ENCODE measurements around the gene SHISA9.

SHISA9 gene

DNA sequence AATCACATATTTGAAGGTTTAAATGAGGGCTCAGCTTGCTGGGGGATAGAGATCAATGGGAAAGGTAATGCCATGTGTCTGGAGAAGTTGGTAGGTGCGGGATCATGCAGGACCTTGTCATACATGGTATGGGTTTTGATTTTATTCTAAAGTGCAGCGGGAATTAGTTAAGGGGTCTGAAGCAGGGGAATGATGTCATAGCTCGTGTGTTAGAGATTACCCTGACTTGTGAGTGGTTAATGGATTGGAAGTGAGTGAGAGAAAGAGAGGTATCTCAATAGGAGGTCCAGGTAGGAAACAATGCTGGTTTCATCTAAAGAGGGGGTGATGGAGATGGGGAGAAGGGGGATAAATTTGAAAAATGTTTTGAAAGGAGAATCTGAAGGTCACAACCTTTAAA lies 280.0 kb downstream of the SHISA9 start:
- DNase-seq (ENCODE audit: low read depth): no peak

DNA sequence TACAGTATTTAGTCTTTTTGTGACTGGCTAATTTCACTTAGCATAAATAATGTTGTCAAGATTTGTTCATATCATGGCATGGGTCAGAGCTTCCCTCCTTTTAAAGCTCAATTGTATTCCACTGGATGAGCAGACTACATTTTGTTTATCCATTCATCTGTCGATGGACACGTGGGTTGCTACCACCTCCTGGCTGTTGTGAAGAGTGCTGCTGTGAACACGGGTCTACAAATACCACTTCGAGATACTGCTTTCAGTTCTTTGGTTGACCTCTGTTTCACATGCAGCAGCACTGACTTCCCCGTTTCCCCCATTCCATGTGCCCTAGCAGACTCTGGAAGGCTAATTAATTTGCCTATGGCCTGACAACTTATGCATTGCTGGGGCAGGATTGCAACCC lies 285.4 kb downstream of the SHISA9 start:
- no peak for DNase-seq (ENCODE audit: low read depth)

DNA sequence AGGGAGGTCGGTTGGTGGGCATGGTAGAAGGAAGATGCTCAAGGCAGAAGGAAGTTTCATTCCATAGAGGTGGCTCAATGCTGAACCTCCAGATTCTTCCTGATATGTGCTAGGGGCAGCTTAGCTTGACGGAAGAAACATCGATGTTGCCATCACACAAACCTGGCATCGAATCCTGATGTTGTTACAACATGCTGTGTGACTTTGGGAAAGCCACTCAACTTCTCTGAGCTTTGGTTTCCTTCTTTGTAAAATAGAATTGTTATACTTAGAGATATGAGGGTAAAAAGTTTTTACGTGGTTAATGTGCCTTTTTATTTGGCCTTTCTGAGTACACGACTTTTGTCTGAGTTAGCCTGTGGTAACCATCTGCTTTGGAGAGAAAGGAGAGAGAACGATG lies 287.9 kb downstream of the SHISA9 start:
- no peak for DNase-seq (ENCODE audit: low read depth)

DNA sequence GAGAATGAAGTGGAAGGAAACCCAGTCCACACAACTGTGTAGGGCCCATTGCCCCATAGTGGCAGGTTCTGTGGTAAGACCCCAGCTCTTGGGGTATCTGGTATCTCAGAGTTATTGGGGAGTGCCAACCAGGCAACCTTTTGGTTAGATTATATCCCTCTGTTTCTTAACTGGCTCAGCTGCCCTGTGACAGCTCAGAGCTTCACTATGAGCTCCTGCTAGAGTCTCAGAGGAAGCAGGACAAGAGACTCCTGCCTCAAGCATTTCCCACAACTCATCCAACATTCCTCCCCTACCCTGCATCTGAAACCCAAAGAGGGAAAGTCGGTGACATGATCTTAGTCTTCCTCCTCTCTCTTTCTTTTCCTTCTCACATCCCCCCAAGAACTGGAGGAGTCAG lies 292.3 kb downstream of the SHISA9 start:
- no peak for DNase-seq (ENCODE audit: low read depth)

DNA sequence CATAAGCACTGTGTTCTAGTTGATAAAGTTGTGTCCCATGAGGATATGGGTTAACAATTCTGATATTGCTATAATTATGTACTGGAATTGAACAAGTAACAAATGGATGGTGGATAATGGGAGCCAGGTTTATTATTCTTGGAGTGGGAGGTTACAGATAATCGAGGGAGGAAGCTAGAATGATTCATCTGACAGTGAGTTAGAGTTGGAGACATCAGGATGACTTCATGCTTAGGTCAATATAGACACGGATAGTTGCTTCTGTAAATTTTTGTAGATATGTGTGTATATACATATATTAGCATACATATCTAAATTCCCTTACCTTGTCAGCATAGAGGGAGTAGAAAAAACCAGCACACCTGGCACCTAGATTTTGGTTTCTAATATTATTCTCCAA lies 293.4 kb downstream of the SHISA9 start:
- DNase-seq (ENCODE audit: low read depth): no peak

DNA sequence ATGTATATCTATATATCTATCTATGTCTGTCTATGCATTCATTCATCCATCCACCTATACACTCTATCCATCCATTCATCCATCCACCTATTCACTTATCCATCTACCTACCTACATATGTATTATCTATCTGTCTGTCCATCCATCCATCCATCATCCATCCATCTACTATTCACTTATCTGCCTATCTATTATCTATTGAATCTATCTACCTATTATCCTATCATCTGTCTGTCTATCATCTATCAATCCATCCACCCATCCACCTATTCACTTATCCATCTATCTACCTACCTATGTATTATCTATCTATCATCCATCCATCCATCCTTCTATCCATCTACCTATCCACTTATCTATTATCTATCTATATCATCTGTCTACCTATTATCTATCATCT lies 302.3 kb downstream of the SHISA9 start:
- DNase-seq (ENCODE audit: low read depth): no peak

DNA sequence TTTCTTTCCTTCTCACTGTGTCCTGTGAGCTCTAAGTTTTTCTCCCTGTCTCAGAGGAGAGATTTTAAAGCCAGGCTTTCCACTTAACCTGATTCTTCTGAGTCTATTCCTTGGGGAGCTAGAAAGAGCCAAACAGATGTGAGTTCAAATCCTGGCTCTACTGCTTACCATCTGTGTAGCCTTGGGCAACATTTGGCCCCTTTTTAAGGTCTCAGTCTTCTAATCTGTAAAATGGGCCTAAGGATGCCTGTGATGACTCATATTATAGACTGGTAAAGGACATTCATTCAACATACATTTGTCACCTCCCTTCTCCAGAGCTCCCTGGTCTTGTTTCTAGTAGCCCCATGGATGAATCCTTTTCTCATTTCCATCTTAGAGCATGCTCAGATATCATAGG lies 304.0 kb downstream of the SHISA9 start:
- DNase-seq (ENCODE audit: low read depth): no peak

DNA sequence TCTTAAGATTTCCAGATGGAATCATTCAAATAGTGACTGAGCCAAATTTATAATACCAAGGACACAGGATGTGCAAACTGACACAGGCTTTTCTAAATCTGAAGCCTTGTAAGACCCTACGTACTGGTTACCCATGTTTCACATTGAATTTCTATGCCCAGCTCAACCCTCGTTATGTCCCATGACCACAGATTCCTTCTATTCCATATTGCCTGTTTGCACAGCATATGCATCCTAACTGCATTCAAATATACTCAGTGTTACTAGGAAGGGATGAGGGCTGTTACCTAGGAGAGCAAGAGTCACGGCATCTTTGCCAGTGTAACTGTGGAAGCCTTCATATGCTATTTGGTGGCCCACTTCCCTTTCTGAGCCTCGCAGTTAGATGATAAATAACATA lies 305.2 kb downstream of the SHISA9 start:
- DNase-seq (ENCODE audit: low read depth): no peak

DNA sequence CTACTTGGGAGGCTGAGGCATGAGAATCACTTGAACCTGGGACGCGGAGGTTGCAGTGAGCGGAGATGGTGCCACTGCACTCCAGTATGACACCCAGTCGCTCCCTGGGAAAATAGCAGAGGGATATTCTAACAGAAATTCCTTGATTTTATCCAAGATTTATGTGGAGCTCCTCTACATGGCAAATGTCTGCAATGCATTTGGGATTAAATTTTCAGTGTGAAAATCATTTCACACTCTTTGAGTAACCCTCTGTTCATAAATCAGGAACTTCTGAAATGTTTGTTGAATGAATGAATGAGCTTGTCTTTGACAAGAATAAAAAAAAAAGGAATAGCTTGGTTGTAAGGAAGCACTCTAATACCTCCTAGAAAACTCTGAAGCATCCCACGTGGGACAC lies 305.8 kb downstream of the SHISA9 start:
- no peak for DNase-seq (ENCODE audit: low read depth)

DNA sequence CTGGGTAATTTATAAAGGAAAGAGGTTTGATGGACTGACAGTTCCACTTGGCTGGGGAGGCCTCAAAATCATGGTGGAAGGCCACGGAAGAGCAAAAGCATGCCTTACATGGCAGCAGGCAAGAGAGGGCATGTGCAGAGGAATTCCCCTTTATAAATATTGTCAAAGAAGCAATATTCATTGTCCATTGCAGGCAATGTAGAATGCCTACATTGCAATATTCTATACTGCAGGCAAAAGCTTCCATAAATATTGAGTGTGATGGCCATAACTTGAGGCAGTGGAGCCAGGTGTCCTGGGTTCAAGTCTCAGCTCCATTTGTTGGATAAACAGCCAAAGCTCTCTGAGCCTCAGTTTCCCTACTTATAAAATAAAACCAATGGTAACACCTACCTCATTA lies 322.3 kb downstream of the SHISA9 start:
- no peak for DNase-seq (ENCODE audit: low read depth)

DNA sequence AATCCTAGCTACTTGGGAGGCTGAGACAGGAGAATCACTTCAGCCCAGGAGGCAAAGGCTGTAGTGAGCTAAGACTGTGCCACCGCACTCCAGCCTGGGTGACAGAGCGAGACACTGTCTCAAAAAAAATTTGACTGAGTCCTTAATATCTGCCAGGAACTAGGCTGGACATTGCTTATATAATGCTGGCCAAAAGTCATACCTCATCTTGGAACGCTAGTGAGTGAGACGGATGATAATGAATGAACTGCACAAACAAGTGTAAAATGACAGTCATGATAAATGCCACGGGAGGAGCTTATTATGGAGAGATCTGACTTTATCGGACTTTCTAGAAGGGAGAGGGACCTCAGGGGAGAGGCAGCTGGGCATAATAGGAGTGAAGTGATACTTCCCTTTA lies 327.6 kb downstream of the SHISA9 start:
- DNase-seq (ENCODE audit: low read depth): no peak

DNA sequence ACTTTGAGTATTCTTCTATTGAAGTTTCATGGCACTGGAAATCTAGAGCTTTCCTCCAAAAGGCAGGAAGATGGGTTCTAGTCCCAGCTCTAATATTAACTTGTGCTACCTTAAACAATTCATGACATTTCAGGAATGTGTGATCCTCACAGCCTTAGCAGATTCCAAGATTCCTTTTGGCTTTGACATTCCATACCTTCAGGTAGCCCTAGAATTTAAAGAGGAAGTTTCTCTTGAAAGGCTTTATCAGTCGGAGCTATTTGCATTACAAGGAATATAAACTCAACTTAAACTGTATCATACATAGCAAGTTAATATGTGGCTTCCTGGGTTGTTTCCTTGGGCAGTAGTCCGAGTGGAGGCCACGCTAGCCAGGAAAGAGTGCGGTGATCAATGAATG lies 330.0 kb downstream of the SHISA9 start:
- DNase-seq (ENCODE audit: low read depth): no peak

DNA sequence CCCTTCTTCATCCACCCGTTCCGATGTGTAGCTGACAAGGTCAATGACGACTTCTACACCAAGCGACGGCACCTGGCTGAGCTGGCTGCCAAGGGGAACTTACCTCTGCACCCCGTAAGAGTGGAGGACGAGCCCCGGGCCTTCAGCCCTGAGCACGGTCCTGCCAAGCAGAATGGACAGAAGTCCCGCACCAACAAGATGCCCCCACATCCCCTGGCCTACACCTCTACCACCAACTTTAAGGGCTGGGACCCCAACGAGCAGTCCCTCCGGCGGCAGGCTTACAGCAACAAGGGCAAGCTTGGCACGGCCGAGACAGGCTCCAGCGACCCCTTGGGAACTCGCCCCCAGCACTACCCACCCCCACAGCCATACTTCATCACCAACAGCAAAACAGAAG lies 333.6 kb downstream of the SHISA9 start:
- no peak for DNase-seq (ENCODE audit: low read depth)

DNA sequence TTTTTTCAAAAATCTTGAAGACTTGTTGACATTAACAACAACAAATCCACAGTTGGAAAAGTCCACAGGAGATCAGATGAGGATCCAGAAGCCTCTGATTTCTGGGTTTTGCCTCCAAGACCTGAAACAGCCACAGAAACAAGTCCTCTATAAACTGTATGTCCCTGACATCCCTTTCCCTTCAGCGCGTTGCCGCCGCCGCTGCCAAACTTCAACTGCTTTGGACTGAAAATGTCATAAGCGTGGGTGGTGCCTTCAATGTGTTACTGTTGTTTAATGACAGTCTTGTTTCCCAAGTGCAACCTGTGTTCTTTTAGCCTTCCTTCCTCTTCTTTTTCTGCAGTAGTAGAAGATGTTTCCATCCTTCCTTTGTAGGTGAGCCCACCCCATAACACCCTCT lies 334.9 kb downstream of the SHISA9 start:
- no peak for DNase-seq (ENCODE audit: low read depth)

DNA sequence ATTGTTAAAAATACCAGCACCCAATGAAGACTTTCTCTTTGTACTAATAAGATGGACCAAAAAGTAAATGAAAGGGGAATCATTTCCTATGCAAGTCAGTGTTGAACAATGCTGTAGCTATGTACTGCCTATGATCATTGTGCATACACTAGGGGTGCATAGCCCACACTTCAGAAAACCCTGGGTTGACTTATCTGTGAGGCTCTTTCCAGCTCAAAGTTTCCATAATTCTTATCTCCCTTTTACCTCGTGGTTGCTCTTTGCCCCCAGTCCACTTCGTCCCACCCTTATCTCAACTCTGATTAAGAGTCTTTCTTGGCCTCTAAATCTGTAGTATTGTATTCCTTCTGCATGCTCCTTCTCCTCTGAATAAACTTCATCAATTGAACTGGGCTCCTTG lies 336.8 kb downstream of the SHISA9 start:
- DNase-seq (ENCODE audit: low read depth): no peak

DNA sequence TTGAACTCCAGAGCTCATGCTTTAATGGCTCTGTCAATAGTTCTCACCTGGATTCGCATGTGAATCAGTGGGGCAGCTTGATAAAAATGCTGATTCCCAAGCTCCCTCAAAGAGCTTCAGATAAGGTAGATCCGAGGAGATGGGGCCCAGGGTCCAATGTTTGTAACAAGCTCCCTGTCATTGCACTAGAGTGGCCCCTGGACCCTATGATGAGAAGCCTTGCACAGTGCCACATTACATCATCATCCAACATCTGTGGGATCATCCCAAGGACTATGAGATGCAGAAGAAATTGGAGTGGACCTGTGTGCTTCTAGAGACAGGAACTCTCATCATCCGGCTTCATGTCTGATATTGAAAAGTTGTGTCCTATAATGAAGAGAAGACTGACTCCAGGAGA lies 340.8 kb downstream of the SHISA9 start:
- DNase-seq (ENCODE audit: low read depth): no peak

DNA sequence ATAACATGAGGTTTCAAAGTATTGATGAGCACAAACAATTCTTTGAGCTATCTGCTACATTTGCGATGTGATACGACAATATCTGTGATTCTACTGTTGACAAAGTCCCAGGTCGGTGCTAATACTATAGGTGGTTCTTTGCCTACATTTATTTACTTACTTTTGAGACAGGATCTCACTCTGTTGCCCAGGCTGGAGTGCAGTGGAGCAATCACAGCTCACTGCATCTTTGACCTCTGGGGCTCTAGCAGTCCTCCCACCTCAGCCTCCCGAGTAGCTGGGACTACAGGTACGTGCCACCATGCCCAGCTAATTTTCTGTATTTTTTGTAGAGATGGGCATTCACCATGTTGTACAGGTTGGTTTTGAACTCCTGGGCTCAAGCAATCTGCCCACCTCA lies 343.4 kb downstream of the SHISA9 start:
- DNase-seq (ENCODE audit: low read depth): no peak

DNA sequence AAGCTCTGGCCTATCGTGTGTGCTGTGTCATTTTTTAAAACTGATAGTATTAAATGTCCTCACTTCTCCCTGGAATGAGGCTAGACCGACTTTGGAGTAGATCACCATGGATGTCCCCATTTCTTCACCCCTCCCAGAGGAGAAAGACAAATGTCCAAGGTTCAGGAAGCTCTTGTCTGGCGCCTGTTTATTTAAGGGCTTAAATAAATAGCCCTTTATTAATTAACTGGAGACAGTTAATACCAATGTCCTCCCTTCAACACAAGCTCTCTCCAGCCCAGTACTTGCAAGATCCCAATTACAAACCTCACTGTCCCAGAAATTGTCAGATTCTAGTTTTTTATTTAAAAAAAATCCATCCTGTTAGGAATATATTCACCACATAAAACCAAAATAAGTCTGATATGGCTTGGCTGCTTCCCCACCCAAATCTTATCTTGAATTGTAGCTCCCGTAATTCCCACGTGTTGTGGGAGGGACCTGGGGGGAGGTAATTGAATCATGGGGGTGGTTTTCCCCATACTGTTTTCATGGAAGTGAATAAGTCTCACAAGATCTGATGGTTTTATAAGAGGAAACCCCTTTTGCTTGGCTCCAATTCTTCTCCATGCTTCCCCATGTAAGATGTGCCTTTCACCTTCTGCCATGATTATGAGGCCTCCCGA lies 344.4 kb downstream of the SHISA9 start:
- DNase-seq (ENCODE audit: low read depth): no peak

DNA sequence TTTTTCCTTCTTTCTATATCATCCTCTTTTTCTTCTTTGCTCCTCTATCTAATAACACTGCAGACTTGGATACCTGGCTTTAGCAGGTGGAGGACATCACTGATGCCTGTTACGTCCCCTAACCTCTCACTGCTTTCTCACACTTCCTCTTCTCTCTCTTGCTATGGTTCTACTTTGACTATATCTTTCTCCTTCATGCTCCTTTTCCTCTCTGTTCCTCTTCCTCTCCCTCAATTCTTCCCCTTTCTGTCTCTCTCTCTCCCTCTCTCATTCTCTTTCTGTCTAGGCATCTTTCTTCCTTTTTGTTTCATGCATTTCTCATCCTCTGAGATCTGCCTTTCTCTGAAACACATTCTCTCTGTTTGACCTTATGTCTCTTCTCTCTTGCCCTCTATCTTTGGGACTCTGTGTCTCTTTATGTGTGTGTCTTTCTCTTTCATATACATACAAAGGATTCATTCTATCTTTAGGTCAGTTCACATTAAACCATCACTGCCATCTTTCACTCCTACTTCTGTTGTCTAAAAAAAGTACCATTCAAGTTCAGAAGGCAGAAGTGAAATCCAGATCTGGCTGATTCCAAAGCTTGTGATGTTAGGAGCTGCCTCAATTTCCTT lies 353.7 kb downstream of the SHISA9 start:
- DNase-seq (ENCODE audit: low read depth): no peak

DNA sequence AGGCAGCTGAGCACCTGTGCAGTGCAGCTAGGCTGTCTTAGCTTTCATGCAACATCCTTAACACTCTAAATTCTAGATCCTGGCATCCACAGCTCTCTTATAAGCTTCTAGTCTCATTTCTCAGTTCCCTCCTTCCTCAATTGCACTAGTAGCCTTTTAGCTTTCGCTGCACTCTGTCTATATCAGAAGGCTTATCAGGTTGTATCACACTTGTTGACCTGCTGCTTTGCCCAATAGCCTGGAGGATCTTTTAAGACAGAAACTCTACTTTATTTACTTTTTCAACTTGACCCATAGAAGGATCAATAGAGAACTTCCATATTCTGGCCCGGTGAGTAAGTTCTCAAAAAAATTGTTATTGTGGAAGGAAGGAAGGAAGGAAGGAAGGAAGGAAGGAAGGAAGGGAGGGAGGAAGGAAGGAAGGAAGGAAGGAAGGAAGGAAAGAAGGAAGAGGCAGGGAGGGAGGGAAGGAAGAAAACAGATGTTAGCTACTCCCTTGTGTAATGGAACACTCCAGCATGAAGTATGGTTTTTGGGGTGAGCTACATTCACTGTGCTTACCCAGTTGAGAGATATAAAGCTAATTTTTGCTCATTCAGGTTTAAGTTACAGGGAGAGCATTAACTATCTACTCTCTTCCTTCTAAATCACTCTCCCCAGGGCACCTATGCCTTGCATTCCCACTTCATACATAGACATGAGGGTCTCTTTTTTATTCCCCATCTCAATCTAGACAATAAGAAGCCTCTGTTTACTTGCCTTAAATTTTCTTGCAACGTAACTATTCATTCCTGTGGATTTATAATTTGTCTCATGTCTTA lies 361.1 kb downstream of the SHISA9 start:
- no peak for DNase-seq (ENCODE audit: low read depth)

DNA sequence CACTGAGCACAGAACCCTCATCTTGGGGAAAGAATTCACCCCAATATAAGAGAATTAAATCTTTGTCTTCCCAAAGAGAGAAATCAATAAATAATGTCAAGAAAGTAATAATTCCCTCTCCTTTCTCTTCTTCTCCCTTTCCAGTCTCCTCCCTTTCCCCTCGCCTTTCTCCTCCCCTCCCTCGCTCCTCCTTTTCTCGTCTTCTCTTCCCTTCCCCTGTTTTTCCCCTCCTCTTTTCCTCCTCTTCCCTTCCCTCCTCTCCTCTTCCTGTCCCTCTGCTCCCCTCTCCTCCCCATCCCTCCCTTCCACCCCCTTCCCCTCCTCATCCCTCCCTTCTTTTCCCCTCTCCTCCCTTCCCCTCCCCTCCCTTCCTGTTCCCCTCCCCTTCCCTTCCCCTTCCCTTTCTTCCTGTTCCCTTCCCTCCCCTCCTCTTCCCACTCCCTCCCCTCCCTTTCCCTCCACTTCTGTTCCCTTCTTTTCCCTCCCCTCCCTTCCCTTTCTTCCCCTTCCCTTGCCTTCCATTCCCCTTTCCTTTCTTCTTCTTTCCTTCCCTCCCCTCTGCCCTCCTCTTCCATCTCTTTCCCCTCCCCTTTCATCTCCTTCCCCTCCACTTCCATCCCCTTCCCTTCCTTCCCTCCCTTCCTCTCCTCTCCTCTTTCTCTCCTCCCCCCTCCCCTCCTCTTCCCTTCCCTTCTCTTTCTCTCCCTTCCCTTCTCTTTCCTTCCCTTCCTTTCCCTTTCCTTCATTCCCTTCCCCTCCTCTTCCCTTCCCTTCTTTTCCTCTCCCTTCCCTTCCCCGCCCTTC lies 363.6 kb downstream of the SHISA9 start:
- DNase-seq (ENCODE audit: low read depth): no peak

DNA sequence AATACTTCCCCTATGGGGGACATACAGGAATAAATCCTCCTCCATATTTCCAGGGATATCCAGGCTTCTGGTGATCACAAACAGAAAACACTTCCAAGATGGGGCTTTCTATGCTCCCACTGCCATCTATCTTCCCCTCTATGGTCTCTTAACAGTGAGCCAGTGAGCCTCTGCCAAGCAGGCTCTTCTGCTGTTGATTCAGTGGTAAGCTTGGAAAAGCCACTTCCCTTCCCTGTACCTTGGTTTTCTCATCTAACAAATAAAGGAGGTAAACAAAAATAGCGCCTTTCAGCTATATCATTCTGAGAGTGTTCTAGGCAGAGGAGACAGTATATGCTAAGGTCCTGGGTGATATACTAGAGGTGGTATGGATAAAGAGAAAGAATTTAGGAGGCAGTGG lies 368.0 kb downstream of the SHISA9 start:
- no peak for DNase-seq (ENCODE audit: low read depth)

All from activated T-cell treated with anti-CD3 and anti-CD28 coated beads for 24 hours (primary cell).